EL (cell line): ENCODE results near the gene GIPC2.
"Not testable (repeated sequence)": the region's sequence is repeated elsewhere in the genome, so short reads cannot be mapped to it uniquely, and the experiment has no call there.

Source experiments
- DNase-seq: peaks from one replicate; pipeline ENCODE4 v3.0.0-alpha.2; 2016

Gene GIPC2

DNA sequence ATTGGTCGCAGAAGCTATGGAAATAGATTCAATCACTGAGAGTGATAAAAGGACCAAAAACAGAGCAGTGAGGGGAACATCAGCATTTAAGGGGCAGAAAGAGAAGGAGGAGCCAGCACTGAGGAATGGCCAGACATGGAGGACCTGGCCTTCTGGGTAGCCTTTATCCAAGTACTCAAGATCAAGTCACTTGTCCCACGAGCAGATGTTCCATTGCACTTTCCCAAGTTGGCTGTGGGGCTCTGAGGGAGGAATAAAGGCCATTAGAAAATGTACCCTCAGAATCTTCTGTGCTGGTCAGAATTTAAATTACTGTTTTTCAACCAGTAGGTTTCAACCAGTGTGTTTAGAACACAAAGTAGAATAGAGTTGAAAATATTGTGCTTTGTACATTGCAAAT, 55.3 kb downstream of the GIPC2 start:
- no peak for DNase-seq

- peak; percentile 97 for DNase-seq
Observed at GRCh38 chr1:78101514-78101913, 55.7 kb downstream of the GIPC2 start.

DNA sequence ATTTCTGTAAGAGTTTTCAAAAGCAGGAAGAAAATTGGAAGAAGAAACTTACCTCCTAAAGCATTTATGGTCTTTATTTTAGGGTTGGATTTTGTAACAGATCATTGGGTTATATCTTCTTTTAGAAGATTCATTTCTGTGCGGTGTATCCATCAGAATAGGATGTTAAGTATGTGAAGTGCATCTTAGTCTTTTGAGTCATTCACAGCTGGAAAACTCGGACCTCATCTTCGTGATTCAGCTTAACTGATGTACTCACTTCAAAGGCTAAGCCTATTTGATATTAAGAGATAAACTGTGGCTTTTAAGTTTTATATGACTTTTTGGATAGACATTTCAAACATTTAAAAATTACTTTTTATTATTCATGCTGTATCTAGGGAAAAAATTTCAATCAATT, 56.3 kb downstream of the GIPC2 start:
- peak; percentile 90 for DNase-seq

- DNase-seq, result no peak
Observed at GRCh38 chr1:78102916-78103315, 57.1 kb downstream of the GIPC2 start.

- DNase-seq, result peak; percentile 85
Observed at GRCh38 chr1:78104322-78104721, 58.6 kb downstream of the GIPC2 start.

- DNase-seq, result not testable (repeated sequence)
Observed at GRCh38 chr1:78109659-78110058, 63.9 kb downstream of the GIPC2 start.

DNA sequence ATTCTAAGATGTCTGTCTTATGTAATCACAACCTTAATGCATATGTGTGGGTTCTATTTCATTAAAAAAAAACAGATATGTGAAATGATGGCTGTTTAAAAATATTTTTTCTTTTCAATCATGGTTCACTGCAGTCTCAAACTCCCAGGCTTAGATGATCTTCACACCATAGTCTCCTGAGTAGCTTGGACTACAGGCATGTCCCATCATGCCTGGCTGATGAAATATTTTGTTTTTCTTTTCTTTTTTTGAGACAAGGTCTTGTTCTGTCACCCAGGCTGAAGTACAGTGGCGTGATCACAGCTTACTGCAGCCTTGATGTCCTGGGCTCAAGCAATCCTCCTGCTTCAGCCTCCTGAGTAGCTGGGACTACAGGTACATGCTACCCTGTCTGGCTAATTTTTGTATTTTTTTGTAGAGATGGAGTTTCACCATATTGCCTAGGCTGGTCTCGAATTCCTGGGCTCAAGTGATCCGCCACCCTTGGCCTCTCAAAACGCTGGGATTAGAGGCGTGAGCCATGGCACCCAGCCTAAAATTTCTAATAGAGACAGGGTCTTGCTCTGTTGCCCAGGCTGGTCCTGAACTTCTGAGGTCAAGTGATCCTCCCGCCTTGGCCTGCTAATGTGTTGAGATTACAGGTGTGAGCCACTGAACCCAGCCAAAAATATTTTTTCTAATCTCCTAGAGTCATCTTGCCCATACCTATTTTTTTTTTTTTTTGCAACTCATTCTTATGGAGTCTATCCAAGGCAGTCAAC, 67.6 kb downstream of the GIPC2 start:
- DNase-seq, result no peak

- peak; percentile 78 for DNase-seq
Observed at GRCh38 chr1:78114034-78114956, 68.5 kb downstream of the GIPC2 start.

- DNase-seq, result not testable (repeated sequence)
Observed at GRCh38 chr1:78120485-78120884, 74.7 kb downstream of the GIPC2 start.

DNA sequence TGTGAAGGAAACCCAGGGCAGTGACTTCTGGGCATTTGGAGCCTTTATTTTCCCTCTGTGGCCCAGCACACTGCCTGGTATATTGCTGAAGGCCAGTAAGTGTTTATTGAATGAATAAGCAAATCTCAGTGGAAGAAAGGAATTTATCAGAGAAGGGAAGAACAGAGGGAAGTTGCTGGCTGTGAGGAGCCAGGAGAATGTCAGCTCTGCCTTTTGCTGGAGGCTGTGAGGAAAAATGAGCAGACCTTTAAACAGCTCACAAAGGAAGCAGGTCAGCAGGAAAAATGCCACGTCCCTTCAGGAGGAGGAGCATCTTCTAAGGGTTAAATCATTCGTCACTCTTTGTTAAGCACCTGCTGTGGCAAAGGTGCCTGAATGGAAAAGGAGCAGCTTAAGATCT, 75.9 kb downstream of the GIPC2 start:
- DNase-seq, result no peak

GRCh38 chr1:78122389-78122788, 76.6 kb downstream of the GIPC2 start:
- DNase-seq, result no peak

DNA sequence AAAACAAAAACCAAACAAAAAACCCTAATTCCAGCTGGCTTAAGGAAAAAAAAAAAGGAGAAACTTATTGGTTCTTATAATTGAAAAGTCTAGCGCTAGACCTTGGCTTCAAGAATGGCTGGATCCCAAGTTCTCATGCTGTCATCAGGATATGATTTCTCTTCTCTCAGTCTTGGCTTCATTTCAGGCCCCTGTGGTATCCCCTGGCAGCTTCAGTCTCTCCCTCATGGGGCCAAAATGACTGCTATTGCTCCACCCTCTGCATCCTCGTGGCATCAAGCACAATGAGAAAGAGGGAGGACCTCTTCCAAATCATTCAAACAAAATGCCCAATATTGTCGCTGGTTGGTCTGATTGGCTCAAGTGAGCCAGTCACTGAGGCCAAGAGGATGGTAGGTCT, 80.7 kb downstream of the GIPC2 start:
- DNase-seq, result no peak

DNA sequence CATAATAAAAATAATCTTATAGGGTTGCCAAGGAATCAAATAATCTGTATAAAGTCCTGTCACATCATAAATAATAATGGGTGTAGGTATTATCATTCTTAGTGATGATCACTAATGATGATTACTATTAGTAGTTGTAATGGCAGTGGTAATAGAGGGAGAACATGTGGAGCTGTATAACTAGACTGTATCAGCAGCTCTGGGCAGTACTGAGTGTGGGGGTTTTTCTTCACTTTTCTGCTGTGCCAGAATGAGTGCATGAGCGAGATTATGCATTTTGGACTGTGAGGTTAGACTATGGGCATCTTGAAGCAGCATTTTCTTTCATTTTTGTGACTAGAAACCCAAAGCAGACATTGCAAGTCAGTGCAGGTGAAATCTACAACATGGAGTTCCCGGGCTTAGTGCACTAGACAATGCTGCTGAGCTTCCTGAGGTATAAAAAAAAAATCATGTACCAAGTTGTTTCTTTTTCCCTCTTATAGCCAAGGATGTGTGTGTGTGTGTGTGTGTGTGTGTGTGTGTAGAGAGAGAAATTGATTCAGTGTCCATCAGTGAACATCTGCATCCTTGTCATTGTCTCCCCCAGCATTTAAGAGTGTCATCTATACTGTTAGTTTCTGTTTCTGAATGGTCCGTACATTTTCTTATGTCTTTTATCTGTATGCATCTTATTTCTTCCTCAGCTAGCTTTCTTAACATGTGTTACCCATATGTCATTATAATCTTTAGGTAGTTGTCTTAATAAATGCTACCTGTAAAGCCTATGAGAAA, 86.6 kb downstream of the GIPC2 start:
- DNase-seq, result no peak

- DNase-seq, result no peak
Observed at GRCh38 chr1:78132948-78133322, 87.2 kb downstream of the GIPC2 start.

DNA sequence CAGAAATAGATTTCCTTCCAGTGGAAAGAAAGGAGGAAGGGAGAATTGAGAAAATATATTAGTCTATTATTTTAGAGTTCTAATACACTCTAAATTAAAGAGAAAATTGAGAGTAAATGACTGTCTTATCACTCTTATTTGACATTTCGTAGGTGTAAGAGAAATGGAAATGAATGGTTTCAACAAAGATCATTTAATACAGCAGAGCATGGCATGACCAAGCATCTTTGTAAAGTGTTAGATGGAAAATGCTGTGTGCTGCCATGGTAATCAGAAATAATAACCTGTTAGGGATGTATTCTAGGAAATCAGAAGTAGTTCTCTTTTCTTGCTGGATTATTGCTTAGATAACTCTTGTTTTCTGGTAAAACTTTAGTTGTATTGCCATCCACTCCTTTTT, 90.9 kb downstream of the GIPC2 start:
- DNase-seq, result no peak

DNA sequence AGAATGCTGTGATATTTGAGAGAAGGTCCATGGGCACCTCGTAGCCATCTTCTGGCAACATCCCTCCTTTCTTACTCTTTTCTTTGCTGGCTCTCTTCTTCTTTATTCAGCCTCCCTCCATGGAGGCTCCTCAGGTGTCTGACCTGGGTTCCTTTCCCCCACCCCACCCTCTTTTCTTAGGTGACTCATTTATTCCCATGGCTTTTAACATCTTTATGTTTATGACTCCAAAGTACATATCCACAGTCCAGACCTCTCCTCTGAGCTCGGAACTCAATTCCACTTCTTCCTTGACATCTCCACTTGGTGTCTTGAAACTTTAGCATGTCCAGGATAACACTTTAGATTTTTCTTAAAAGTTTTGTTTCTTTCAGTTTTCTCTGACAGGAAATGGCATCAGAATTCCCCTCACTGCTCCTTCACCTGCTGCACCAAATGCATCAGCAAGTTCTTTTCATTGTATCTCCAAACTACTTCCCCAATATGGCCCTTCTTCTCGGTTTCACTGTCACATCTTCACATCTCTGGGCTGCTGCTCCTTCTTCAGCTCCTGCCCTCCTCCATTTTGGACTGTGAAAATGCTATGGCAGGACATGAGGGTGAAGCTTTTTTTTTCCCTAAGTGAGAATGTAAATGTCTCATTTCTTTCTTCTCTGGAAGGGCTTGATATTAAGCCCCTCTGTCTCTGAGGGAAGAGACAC, 95.9 kb downstream of the GIPC2 start:
- DNase-seq, result no peak

DNA sequence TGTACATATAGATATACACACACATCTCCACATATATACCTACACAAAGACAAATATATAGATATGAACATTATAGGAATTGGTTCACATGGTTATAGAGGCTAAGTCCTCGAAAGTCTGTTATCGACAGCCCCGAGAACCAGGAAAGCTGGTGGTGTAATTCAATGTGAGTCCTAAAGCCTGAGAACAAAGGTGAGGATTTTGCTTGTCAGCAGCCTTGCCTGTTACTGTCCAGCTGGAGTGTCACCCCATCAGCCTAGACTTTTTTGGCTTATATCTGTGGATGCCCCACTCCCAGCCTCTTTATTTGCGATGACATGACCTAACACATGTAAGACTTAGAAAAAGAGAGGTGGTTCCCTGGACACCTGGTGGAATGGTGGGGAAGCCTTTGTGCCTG, 97.0 kb downstream of the GIPC2 start:
- DNase-seq, result no peak

DNA sequence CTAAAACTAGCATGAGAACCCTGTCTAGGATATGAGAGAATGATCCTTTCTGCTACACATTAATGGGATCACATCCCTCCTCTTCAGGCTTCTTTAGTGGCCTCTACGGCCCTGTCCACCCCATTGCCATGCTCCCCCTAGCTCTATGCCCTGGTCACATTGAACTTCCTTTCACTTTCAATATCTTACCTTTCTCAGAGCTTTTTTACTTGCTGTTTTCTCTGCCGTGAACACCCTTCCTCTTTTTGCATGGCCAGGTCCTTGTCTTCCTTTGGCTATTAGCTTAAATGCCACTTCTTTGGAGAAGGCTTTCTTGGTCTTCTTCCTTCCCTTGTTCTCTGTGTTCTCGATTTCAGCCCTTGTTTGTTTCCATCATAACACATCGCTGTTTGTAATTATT, 97.4 kb downstream of the GIPC2 start:
- DNase-seq, result no peak

DNA sequence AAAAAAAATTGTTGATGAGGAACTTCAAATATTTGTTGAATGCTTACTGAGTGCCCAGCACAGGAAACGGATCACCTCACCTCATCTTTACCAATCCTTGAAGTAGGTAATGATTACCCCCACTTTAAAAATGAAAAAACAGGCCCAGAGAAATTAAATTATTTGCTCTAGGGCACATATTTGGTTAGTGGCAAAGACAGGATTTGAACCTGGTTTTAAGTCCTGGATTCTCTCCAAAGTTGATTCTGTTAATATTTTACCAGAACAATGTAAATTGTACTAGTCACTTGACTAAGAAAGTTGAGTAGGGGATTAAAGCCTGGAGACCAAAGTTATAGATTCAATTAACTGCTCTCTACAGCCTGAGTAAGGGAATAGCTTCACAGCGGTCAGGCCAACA, 97.9 kb downstream of the GIPC2 start:
- no peak for DNase-seq

DNA sequence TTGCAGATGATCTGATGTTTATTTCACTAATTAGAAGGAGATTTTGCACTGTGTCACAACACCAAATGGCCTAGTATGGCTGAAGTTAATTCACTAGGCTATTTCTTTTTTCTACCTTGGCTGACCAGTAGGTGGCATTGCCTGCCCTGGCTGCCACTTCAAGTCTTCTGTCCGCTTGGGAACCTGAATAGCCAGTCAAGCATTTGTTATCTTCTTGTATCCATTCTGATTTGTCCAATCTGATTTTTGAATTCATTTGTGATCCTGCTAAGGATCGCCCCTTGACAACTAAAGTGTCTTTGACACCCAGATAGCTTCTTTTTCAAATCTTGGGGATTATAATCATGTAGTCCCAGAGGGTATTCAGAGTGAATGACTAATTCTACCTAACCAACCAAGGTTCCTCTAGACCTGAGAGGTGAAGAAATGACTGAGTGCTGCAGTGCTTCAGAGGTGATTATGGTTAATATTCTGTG, 99.4 kb downstream of the GIPC2 start:
- peak; percentile 74 for DNase-seq

DNA sequence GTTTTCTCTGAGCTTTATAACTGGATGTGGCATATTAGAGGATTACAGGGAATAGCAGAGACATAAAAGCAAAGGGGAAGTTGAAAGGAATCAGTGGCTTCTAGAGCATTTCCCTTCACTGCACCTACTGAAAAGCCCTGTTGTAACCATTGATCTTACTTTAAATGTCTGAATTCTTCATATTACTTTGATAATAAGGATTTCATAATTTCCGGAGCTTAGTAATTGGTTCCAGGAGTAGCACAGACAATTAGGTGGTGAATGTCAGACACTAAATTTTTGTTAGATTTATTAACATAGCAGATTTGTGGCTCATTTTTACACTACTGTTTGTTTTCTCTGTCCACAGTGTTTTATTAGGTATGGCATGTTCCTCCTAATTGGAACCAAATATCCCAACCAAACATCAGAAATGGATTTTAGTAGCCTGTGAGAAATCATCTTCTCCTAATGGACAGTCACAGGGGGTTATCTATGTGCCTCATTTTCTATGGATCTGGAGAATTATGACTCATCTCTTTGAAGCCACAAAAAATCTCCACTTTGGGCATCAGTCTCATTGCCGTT, 100.5 kb downstream of the GIPC2 start:
- peak; percentile 37 for DNase-seq

- DNase-seq, result no peak
Observed at GRCh38 chr1:78147031-78147430, 101.3 kb downstream of the GIPC2 start.
